Right hindlimb (tissue), 1 donor: ENCODE data around the gene FLT4.
A peak's percentile ranks its signal among the peaks of the same experiment; 100 is the strongest.

Source experiments
- DNase-seq: peaks from one replicate; pipeline ENCODE4 v3.0.0-alpha.2; 2018

The FLT4 gene

DNA sequence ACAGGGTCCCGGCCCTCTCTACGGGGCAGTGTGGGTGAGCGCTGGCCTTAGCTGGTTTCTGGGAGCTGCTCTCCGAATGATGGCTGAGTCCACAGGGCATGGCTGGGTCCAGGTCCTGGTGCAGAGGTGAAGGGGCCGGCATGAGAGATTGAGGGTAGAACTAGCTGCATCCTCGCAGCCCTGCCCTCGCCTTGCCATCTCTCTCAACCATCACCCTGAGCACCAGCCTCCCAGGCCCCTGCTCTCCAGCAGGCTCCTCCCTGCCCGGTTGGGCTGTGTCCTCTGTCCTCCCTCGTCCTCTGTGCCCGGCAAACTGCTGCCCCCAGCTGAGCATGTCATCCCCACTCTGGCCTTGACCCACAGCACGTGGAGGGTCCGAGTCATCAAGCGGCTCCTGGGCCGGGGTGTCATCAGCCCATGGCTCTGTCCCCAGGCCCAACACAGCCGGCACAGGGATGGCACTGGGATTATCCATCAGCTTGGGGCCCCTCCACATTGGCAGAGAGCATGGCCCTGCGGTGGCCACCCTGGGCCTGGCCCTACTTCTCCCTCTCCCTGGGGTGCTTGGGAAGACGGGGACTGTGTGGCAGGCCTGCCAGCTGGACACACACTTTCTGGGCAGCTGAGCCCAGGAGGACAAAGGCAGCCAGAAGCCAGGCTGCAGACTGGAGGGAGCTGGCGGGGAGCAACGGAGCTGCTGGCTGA is 8.4 kb downstream of the FLT4 start:
- no peak for DNase-seq

DNA sequence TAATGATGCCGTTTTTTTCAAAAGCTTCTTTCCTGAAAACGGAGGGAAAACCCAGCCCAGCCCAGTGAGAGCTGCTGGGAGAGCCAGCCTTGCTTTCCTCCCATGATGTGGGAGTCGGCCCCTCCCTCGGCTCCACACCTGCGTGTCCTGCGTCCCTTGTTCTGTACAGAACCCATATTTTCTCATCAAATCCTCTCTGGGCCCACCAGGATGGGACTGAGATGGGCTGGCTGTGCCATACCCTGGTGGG is 8.9 kb downstream of the FLT4 start:
- no peak for DNase-seq

- DNase-seq: peak; percentile 34
These were observed 9.4 kb downstream of the FLT4 start for GRCh38 chr5:180639741-180640610.

DNA sequence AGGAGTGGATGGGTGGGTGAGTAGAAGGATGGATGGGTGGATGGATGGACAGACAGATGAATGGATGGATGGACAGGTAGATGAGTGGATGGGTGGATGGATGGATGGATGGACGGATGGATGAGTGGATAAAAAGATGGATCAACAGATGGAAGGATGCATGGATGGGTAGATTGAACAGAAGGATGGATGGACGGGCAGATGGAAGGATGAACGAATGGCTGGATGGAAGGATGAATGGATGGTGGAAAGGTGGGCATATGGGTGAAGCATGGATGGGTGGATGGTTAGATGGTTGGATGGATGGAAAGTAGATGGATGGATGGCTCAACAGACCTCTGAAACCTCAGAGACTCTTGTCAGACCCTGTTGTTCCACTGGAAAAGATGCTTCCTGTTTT is 10.1 kb downstream of the FLT4 start:
- DNase-seq: no peak

- no peak for DNase-seq
These were observed 11.3 kb downstream of the FLT4 start for GRCh38 chr5:180637962-180638680.

DNA sequence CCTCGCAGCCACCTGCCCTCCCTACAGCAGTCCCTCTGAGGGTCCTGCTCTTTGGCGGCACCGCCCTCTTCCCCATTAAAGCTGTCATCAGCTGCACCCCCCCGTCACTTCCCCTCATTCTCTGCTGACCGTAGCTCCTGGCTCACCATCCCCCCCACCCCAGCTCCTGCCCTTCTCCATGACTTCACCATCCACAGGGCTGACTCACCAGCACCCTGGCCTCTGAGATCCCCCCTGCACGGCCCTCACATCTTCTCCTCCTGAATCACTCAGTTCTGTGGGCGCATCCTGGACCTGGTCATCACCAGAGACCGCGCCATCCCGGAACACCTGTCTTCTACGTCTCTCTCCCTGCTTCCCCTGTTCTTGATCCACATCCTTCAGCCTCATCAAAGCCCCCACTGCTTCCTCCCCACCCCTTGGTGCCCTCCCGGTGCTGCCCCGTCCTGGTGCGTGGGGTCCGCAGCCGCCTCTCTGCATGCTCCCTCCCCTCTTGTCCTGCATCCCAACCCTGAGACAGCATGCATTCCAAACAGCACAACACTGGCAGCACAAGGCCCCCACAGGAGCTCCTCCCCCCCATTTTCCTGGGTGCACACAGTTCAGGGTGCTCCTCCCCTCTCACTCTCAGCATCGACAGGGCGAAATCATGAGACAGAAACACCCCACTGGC is 12.9 kb downstream of the FLT4 start:
- peak; percentile 14 for DNase-seq

GRCh38 chr5:180636016-180636402 is 13.4 kb downstream of the FLT4 start:
- DNase-seq: peak; percentile 4

DNA sequence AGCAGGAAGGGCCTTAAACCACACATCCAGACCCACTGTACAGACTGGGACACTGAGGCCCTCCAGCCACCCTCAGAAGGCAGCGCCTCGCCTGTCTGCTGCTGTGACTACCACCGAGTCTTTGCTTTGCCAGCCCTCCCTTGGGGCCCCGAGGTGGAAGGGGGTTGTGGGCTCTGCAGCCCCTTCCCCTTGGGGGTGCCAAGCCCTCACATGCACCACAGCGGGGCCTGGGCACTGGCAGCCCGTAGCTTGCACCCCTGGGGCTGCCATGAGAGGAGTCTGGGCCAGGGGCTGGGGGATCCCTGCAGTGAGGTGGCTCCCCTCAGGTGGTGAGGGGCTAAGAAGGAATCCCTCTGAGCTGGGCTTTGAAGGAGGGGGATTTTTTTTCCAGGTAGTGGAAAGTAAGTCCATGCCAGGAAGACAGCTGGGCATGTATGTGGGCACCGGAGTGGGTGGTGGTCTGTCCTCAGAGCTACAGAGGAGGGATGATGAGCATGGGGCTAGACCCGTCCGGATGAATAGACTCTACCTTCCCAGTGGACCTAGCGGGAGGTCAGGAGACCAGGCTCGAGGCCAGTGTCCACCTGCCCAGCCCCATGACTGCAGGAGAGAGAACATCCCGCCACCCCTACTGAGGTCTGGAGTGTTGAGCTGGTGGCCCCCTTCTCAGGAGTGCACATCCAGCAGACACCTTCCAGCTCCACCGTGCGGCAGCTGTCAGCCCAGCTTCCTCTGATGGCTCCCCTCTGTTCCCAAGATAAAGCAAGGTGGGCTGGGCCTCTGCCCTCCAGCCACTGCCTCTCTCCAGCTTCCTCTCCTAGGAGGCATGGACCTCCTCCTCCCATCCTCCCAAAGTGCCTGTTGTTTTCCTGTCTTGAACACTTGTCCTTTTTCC is 15.9 kb downstream of the FLT4 start:
- no peak for DNase-seq

DNA sequence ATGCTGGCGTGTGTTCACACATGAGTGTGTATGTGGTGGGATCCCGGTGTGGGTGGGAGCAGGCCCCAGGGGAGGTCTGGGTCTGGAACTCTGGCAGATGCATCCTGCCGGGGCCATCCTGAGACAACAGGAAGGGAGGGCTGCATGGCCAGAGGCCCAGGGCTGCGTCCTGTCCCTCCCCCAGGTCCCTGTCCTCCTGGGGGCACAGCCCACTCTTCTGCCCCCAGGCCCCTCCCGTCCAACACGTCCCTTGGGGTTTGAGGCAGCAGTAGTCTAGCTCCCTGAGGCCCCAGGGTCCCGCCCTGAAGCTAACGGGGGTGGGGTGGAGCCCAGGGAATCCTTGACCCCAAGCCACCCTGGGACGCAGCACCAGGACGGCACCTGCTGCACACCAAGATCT is 16.6 kb downstream of the FLT4 start:
- DNase-seq: no peak

- no peak for DNase-seq
These were observed 17.6 kb downstream of the FLT4 start for GRCh38 chr5:180631549-180632383.

DNA sequence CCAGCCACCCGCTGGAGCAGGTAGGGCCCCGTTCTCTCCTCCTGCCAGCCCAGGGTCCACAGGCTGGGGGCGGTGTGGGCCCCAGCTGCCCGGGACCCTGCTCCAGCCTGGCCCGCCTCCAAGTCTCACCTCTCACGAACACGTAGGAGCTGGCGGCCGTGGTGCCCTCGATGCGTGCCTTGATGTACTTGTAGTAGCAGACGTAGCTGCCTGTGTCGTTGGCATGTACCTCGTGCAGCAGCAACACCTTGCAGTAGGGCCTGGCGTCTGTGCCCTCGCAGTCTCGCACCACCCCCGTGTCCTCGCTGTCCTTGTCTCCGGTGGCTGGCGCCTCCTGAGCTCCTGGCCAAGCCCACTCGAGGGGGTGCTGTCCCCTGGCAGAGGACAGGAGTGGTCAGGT is 19.0 kb downstream of the FLT4 start:
- DNase-seq: no peak

DNA sequence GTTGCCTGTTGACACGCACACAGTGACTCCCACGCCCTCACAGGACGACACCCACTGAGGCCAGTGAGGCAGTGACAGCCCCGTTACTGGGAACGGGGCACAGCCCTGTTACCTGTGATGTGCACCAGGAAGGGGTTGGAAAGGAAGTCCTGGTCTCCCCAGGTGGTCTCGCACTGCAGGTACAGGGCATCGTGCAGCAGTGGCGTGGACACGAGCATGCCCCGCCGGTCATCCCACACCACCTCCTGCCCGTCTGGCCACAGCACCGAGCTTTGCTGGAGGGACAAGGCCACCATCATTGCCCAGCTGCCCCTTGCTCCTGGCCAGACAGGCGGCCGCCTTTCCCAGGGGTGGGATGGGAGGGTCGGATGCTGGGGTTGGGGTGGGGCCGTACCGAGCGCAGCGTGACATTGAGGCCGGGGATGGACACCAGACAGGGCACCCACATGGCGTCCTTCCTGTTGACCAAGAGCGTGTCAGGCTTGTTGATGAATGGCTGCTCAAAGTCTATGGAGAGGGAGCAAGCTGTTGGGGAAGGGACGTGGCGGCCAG is 19.5 kb downstream of the FLT4 start:
- no peak for DNase-seq

GRCh38 chr5:180628827-180629750 is 20.3 kb downstream of the FLT4 start:
- no peak for DNase-seq

- DNase-seq: no peak
These were observed 21.2 kb downstream of the FLT4 start for GRCh38 chr5:180628211-180628610.

- no peak for DNase-seq
These were observed 21.8 kb downstream of the FLT4 start for GRCh38 chr5:180627386-180628120.

- no peak for DNase-seq
These were observed 22.6 kb downstream of the FLT4 start for GRCh38 chr5:180626661-180627385.

GRCh38 chr5:180625791-180626660 is 23.4 kb downstream of the FLT4 start:
- no peak for DNase-seq
